Measurements from ENCODE around the gene FBXL17.
"Not testable (repeated sequence)": the region's sequence is repeated elsewhere in the genome, so short reads cannot be mapped to it uniquely, and the experiment has no call there.

DNA sequence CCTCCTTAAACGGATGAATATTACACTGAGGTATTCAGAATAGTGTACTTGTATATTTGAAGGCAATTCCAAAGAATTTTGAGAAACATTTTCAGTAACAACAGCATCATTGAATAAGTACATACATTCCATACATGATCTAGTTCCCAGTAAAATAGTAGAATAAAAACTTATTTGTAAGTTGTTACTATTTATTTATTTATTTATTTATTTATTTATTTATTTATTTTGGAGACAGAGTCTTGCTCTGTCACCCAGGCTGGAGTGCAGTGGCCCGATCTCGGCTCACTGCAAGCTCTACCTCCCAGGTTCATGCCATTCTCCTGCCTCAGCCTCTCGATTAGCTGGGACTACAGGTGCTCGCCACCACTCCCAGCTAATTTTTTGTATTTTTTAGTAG lies 14.9 kb upstream of the FBXL17 start:
- TF ChIP-seq, protein P1, sequence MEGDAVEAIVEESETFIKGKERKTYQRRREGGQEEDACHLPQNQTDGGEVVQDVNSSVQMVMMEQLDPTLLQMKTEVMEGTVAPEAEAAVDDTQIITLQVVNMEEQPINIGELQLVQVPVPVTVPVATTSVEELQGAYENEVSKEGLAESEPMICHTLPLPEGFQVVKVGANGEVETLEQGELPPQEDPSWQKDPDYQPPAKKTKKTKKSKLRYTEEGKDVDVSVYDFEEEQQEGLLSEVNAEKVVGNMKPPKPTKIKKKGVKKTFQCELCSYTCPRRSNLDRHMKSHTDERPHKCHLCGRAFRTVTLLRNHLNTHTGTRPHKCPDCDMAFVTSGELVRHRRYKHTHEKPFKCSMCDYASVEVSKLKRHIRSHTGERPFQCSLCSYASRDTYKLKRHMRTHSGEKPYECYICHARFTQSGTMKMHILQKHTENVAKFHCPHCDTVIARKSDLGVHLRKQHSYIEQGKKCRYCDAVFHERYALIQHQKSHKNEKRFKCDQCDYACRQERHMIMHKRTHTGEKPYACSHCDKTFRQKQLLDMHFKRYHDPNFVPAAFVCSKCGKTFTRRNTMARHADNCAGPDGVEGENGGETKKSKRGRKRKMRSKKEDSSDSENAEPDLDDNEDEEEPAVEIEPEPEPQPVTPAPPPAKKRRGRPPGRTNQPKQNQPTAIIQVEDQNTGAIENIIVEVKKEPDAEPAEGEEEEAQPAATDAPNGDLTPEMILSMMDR (IDR thresholded peaks at IDR 0.05; ENCODE audit: borderline replicate concordance, extremely low read depth, low read length, poor library complexity, severe bottlenecking) = not testable (repeated sequence)
- TF ChIP-seq EZH2 (IDR thresholded peaks at IDR 0.05; ENCODE audit: borderline replicate concordance, low read depth, low read length, severe bottlenecking) = not testable (repeated sequence)

Data from DND-41 (cell line).